ENCODE data around the gene GTF2F2. TPM values are rescaled to one million over a fixed set of nuclear protein-coding genes. Genes with fewer than 3 reads are reported as not detected.

The GTF2F2 gene
- total and polyA plus RNA-seq, 2 experiments from 2014 or later: 42.1 to 75.6 TPM

DNA sequence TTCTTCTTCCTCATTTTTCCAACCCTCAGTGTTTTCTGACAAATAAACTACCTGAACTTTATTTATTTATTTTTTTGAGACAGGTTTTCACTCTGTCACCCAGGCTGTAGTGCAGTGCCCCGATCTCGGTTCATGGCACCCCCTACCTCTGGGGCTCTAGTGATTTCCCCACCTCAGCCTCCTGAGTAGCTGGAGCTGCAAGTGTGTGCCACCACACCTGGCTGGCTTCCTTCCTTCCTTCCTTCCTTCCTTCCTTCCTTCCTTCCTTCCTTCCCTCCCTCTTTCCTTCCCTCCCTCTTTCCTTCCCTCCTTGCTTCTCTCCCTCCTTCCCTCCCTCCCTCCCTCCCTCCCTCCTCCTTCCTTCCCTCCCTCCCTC is 48.2 kb downstream of the GTF2F2 start (continued):
- no peak for TF ChIP-seq ZNF114 (CRISPR knock-in tag; IDR thresholded peaks at IDR 0.05)

DNA sequence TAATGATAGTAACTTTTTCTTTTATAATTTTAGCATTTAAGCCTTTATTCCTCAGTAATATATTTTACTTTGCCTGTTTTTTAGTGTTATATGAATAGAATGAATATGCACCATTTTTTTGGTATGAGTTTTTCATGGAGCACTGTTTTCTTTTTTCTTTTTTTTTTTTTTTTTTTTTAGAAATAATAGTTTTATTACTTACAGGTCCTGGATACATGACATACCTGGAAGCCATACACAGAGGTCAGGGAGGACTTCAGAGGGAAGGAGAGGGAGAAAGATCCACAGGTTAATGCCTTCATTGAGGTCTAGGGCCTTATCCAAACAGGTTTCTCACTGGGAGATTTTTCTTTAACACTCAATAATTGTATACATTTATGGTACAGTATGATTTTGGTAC is 54.2 kb downstream of the GTF2F2 start:
- no peaks in the 10 kb centered on the region for H3K36me3 Mint-ChIP-seq (ENCODE audit: low read depth)
- no peak overlapping the region for H3K4me3 Mint-ChIP-seq
- Histone ChIP-seq H3K4me1 (ENCODE audit: insufficient read depth) (no peaks in the 10 kb centered on the region), H3K27ac (ENCODE audit: low read depth) (no peak overlapping the region), H3K4me2 (no peak overlapping the region), H3K36me3 (ENCODE audit: insufficient read depth) (no peaks in the 10 kb centered on the region), H3K9me2 (ENCODE audit: insufficient read depth) (no peaks in the 10 kb centered on the region), H2AFZ (no peak overlapping the region), H3K4me3 (no peak overlapping the region), H4K20me1 (replicated peaks; ENCODE audit: insufficient read depth) (peaks cover 13% of the 10 kb centered on the region; the same call in 1 of the 2 replicates), H3F3A (replicated peaks; ENCODE audit: low read depth) (no peaks in the 10 kb centered on the region), H3K27me3 (ENCODE audit: insufficient read depth) (no peaks in the 10 kb centered on the region), H3K79me2 (replicated peaks; ENCODE audit: insufficient read depth) (peaks cover 38% of the 10 kb centered on the region)
- no peak for ATAC-seq
- H3K27me3 Mint-ChIP-seq (ENCODE audit: insufficient read depth, low read depth, poor library complexity): peaks cover 2% of the 10 kb centered on the region
- no peak overlapping the region for H3K27ac Mint-ChIP-seq
- peaks cover 8% of the 10 kb centered on the region for H3K4me1 Mint-ChIP-seq
- TF ChIP-seq POLR2AphosphoS5 (IDR thresholded peaks at IDR 0.05; ENCODE audit: low read depth) (no peak), JUNB (IDR thresholded peaks at IDR 0.05; ENCODE audit: unreplicated experiment) (no peak), EZH2 (IDR thresholded peaks at IDR 0.05; ENCODE audit: low read depth, unreplicated experiment) (no peak), STAT1 (IDR thresholded peaks at IDR 0.05; ENCODE audit: unreplicated experiment) (no peak), CREB1 (CRISPR knock-in tag; IDR thresholded peaks at IDR 0.05; ENCODE audit: low read depth) (no peak), ZNF331 (CRISPR knock-in tag; IDR thresholded peaks at IDR 0.05; ENCODE audit: low read depth) (no peak), NANOG (IDR thresholded peaks at IDR 0.05; ENCODE audit: borderline replicate concordance) (no peak)
- TF ChIP-seq, protein P1, sequence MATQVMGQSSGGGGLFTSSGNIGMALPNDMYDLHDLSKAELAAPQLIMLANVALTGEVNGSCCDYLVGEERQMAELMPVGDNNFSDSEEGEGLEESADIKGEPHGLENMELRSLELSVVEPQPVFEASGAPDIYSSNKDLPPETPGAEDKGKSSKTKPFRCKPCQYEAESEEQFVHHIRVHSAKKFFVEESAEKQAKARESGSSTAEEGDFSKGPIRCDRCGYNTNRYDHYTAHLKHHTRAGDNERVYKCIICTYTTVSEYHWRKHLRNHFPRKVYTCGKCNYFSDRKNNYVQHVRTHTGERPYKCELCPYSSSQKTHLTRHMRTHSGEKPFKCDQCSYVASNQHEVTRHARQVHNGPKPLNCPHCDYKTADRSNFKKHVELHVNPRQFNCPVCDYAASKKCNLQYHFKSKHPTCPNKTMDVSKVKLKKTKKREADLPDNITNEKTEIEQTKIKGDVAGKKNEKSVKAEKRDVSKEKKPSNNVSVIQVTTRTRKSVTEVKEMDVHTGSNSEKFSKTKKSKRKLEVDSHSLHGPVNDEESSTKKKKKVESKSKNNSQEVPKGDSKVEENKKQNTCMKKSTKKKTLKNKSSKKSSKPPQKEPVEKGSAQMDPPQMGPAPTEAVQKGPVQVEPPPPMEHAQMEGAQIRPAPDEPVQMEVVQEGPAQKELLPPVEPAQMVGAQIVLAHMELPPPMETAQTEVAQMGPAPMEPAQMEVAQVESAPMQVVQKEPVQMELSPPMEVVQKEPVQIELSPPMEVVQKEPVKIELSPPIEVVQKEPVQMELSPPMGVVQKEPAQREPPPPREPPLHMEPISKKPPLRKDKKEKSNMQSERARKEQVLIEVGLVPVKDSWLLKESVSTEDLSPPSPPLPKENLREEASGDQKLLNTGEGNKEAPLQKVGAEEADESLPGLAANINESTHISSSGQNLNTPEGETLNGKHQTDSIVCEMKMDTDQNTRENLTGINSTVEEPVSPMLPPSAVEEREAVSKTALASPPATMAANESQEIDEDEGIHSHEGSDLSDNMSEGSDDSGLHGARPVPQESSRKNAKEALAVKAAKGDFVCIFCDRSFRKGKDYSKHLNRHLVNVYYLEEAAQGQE (IDR thresholded peaks at IDR 0.05; ENCODE audit: unreplicated experiment): no peak
- TF ChIP-seq, protein P2, sequence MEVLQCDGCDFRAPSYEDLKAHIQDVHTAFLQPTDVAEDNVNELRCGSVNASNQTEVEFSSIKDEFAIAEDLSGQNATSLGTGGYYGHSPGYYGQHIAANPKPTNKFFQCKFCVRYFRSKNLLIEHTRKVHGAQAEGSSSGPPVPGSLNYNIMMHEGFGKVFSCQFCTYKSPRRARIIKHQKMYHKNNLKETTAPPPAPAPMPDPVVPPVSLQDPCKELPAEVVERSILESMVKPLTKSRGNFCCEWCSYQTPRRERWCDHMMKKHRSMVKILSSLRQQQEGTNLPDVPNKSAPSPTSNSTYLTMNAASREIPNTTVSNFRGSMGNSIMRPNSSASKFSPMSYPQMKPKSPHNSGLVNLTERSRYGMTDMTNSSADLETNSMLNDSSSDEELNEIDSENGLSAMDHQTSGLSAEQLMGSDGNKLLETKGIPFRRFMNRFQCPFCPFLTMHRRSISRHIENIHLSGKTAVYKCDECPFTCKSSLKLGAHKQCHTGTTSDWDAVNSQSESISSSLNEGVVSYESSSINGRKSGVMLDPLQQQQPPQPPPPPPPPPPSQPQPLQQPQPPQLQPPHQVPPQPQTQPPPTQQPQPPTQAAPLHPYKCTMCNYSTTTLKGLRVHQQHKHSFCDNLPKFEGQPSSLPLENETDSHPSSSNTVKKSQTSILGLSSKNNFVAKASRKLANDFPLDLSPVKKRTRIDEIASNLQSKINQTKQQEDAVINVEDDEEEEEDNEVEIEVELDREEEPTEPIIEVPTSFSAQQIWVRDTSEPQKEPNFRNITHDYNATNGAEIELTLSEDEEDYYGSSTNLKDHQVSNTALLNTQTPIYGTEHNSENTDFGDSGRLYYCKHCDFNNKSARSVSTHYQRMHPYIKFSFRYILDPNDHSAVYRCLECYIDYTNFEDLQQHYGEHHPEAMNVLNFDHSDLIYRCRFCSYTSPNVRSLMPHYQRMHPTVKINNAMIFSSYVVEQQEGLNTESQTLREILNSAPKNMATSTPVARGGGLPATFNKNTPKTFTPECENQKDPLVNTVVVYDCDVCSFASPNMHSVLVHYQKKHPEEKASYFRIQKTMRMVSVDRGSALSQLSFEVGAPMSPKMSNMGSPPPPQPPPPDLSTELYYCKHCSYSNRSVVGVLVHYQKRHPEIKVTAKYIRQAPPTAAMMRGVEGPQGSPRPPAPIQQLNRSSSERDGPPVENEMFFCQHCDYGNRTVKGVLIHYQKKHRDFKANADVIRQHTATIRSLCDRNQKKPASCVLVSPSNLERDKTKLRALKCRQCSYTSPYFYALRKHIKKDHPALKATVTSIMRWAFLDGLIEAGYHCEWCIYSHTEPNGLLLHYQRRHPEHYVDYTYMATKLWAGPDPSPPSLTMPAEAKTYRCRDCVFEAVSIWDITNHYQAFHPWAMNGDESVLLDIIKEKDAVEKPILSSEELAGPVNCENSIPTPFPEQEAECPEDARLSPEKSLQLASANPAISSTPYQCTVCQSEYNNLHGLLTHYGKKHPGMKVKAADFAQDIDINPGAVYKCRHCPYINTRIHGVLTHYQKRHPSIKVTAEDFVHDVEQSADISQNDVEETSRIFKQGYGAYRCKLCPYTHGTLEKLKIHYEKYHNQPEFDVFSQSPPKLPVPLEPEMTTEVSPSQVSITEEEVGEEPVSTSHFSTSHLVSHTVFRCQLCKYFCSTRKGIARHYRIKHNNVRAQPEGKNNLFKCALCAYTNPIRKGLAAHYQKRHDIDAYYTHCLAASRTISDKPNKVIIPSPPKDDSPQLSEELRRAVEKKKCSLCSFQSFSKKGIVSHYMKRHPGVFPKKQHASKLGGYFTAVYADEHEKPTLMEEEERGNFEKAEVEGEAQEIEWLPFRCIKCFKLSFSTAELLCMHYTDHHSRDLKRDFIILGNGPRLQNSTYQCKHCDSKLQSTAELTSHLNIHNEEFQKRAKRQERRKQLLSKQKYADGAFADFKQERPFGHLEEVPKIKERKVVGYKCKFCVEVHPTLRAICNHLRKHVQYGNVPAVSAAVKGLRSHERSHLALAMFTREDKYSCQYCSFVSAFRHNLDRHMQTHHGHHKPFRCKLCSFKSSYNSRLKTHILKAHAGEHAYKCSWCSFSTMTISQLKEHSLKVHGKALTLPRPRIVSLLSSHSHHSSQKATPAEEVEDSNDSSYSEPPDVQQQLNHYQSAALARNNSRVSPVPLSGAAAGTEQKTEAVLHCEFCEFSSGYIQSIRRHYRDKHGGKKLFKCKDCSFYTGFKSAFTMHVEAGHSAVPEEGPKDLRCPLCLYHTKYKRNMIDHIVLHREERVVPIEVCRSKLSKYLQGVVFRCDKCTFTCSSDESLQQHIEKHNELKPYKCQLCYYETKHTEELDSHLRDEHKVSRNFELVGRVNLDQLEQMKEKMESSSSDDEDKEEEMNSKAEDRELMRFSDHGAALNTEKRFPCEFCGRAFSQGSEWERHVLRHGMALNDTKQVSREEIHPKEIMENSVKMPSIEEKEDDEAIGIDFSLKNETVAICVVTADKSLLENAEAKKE (CRISPR knock-in tag; IDR thresholded peaks at IDR 0.05): no peak
- TF ChIP-seq, protein P3, sequence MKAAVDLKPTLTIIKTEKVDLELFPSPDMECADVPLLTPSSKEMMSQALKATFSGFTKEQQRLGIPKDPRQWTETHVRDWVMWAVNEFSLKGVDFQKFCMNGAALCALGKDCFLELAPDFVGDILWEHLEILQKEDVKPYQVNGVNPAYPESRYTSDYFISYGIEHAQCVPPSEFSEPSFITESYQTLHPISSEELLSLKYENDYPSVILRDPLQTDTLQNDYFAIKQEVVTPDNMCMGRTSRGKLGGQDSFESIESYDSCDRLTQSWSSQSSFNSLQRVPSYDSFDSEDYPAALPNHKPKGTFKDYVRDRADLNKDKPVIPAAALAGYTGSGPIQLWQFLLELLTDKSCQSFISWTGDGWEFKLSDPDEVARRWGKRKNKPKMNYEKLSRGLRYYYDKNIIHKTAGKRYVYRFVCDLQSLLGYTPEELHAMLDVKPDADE (IDR thresholded peaks at IDR 0.05): no peak
- TF ChIP-seq, protein P4, sequence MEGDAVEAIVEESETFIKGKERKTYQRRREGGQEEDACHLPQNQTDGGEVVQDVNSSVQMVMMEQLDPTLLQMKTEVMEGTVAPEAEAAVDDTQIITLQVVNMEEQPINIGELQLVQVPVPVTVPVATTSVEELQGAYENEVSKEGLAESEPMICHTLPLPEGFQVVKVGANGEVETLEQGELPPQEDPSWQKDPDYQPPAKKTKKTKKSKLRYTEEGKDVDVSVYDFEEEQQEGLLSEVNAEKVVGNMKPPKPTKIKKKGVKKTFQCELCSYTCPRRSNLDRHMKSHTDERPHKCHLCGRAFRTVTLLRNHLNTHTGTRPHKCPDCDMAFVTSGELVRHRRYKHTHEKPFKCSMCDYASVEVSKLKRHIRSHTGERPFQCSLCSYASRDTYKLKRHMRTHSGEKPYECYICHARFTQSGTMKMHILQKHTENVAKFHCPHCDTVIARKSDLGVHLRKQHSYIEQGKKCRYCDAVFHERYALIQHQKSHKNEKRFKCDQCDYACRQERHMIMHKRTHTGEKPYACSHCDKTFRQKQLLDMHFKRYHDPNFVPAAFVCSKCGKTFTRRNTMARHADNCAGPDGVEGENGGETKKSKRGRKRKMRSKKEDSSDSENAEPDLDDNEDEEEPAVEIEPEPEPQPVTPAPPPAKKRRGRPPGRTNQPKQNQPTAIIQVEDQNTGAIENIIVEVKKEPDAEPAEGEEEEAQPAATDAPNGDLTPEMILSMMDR (conservative IDR thresholded peaks at IDR 0.05; ENCODE audit: low read depth in 2 of 2): no peak
- no peak for DNase-seq (ENCODE audit: low spot score)
- H3K9me3 Mint-ChIP-seq: no peaks in the 10 kb centered on the region

All from GM23338 (cell line).